Panc1 (cell line): Measurements from ENCODE around the gene VPS41. TPM values are rescaled to one million over a fixed set of nuclear protein-coding genes. Genes with fewer than 3 reads are reported as not detected.

ENCODE experiments used
- ATAC-seq: fragments of 200-7000 bp; cut with Tn5 transposase; 2 replicates; pipeline ENCODE4 v1.9.1; 2020; ENCODE audit warnings: mild to moderate bottlenecking, moderate library complexity
- BruUV-seq: library from RNA; stranded (reverse); fragments of 400-500 nt; replicated peaks from 2 replicates; lab custom pipeline; 2021; lab: Mats Ljungman, UMichigan
- CTCF ChIA-PET: fragments of 300-600 bp; sonication (Branson Sonifier 250); formaldehyde crosslinking; loops from one replicate; lab custom pipeline; 2022; ENCODE audit warnings: antibody characterized with exemption; lab: Charles Lee
- POLR2A ChIA-PET: fragments of 300-600 bp; sonication (Branson Sonifier 250); formaldehyde crosslinking; loops from one replicate; lab custom pipeline; 2022; ENCODE audit warnings: antibody characterized with exemption; lab: Charles Lee
- DNase-seq: peaks from one replicate; pipeline ENCODE4 v3.0.0-alpha.2; 2010; ENCODE audit warnings: low read depth, low spot score
- H3K27ac ChIP-seq: 2 replicates; pipeline ENCODE4 v1.5.1; 2011; ENCODE audit warnings: mild to moderate bottlenecking, low read length, inconsistent platforms
- H3K27me3 ChIP-seq: fragments of 200-500 bp; sonication (Bioruptor generic); 2 replicates; pipeline ENCODE4 v1.6.0; 2014; ENCODE audit warnings: low read length, inconsistent platforms; ENCODE audit not compliant: control insufficient read depth, insufficient read depth
- H3K36me3 ChIP-seq: fragments of 200-500 bp; sonication (Bioruptor generic); 2 replicates; pipeline ENCODE4 v1.5.1; 2014; ENCODE audit warnings: inconsistent platforms, mild to moderate bottlenecking, low read length, moderate library complexity; ENCODE audit not compliant: control insufficient read depth, insufficient read depth
- H3K4me1 ChIP-seq: 2 replicates; pipeline ENCODE4 v1.5.1; 2011; ENCODE audit warnings: inconsistent platforms, mild to moderate bottlenecking, low read length, moderate library complexity; ENCODE audit not compliant: control insufficient read depth, insufficient read depth
- H3K4me3 ChIP-seq, 2 experiments: 2 replicates each; pipeline ENCODE4 v1.5.1; 2011 to 2012; ENCODE audit warnings: low read depth in 2 of 2, low read length in 2 of 2, mild to moderate bottlenecking in 2 of 2, inconsistent platforms in 1 of 2, moderate library complexity in 1 of 2
- H3K9me3 ChIP-seq: fragments of 200-500 bp; sonication (Bioruptor generic); 2 replicates; pipeline ENCODE4 v1.5.1; 2014; ENCODE audit warnings: low read depth, mild to moderate bottlenecking, inconsistent platforms, low read length, moderate library complexity; ENCODE audit not compliant: control insufficient read depth, insufficient read depth
- CTCF ChIP-seq: fragments of 450-650 bp; IDR thresholded peaks from 2 replicates; pipeline ENCODE4 v1.5.1; 2017; ENCODE audit warnings: mild to moderate bottlenecking
- POLR2AphosphoS5 ChIP-seq: IDR thresholded peaks from 2 replicates; pipeline ENCODE4 v1.6.1; 2012; ENCODE audit warnings: mild to moderate bottlenecking, low read depth, low read length, moderate library complexity
- REST ChIP-seq, 2 experiments: IDR thresholded peaks; 2 replicates each; pipeline ENCODE4 v1.6.1; 2011 to 2012; ENCODE audit warnings: low read depth in 2 of 2, control low read depth in 1 of 2, low read length in 1 of 2, mild to moderate bottlenecking in 1 of 2, moderate library complexity in 1 of 2; ENCODE audit not compliant: insufficient read depth in 1 of 2
- SIN3A ChIP-seq: IDR thresholded peaks from 2 replicates; pipeline ENCODE4 v1.6.1; 2012; ENCODE audit warnings: low read depth, mild to moderate bottlenecking, low read length, moderate library complexity, borderline replicate concordance; ENCODE audit not compliant: insufficient read depth
- TCF7L2 ChIP-seq: IDR thresholded peaks from 2 replicates; pipeline ENCODE4 v1.6.1; 2011; ENCODE audit warnings: mild to moderate bottlenecking, low read depth, low read length, inconsistent platforms
- in situ Hi-C: cut with HindIII; loops from 2 replicates; pipeline ENCODE4 v1.10.0; 2016; ENCODE audit warnings: low sequenced_read_pairs, low pct_unique_long_range_greater_than_20kb
- intact Hi-C: fragments of 100-400 bp; cut with micrococcal nuclease; formaldehyde crosslinking; loops from one replicate; pipeline ENCODE4 v1.10.0; 2022; ENCODE audit not compliant: unreplicated experiment
- total RNA-seq: library from RNA; stranded (reverse); gene quantifications from one replicate; pipeline ENCODE4 v1.2.1, GENCODE V29; 2021; ENCODE audit not compliant: unreplicated experiment

Gene VPS41
- total RNA-seq, 1 experiment from 2014 or later, result 127 TPM

GRCh38 chr7:38936641-38937040, 27.6 kb upstream of the VPS41 start:
- TF ChIP-seq CTCF (no peak), SIN3A (no peak), REST (IDR thresholded peaks at IDR 0.05; ENCODE audit: insufficient read depth in 1 of 2, low read depth in 2 of 2, low read length in 1 of 2) (no peak)
- no peaks in the 10 kb centered on the region for H3K36me3 ChIP-seq
- no peak for ATAC-seq
- H3K27ac ChIP-seq, result no peak overlapping the region
- CTCF ChIA-PET, result no interaction called here
- no peak overlapping the region for H3K4me3 ChIP-seq
- H3K4me1 ChIP-seq, result no peaks in the 10 kb centered on the region
- BruUV-seq, result no TSS peak
- H3K27me3 ChIP-seq, result no peaks in the 10 kb centered on the region; the same call in 1 of the 2 replicates
- no peak for DNase-seq
- no peaks in the 10 kb centered on the region for H3K9me3 ChIP-seq
- in situ Hi-C loops, result no loop called here
- intact Hi-C loops, result no loop called here
- POLR2A ChIA-PET, result no interaction called here

GRCh38 chr7:38934536-38934935, 25.5 kb upstream of the VPS41 start:
- intact Hi-C loops, result no loop called here
- no peak for TF ChIP-seq POLR2AphosphoS5
- no peak for TF ChIP-seq REST (IDR thresholded peaks at IDR 0.05; ENCODE audit: insufficient read depth in 1 of 2, low read depth in 2 of 2, low read length in 1 of 2)
- no peak for TF ChIP-seq CTCF
- no peak for TF ChIP-seq TCF7L2
- ATAC-seq (no peak), DNase-seq (no peak)
- CTCF ChIA-PET, result no interaction called here
- Histone ChIP-seq H3K4me3 (no peak overlapping the region), H3K27ac (no peak overlapping the region), H3K4me1 (no peaks in the 10 kb centered on the region), H3K36me3 (no peaks in the 10 kb centered on the region), H3K9me3 (no peaks in the 10 kb centered on the region), H3K27me3 (no peaks in the 10 kb centered on the region; the same call in 1 of the 2 replicates)
- in situ Hi-C loops, result no loop called here
- POLR2A ChIA-PET, result no interaction called here
- BruUV-seq, result no TSS peak
